ENCODE results near the gene KRT20. TPM values are rescaled to one million over a fixed set of nuclear protein-coding genes. Genes with fewer than 3 reads are reported as not detected.

Gene KRT20
- total RNA-seq, 1 experiment from 2014 or later = not detected

DNA sequence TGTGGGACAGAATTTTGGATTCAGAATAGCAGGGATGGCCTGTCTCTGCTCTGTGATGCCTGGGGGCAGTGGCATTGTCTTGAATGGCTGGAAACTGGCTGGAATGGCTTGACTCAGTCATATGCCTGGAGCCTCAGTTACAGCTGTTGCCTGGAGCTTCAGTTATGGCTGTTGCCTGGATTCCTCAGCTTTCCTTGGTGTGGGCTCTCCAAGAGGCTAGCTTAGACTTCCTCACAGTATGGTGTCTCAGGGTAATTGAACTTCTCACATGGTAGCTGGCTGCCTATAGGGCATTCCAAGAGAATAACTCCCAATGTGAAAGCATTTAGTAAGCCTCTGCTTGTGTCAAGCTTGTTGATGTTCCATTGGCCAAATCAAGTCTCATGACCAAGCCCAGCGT lies 31.3 kb upstream of the KRT20 start:
- no peak overlapping the region for H2BK5ac ChIP-seq (ENCODE audit: insufficient read length, low read length)
- H3K4me2 ChIP-seq (ENCODE audit: insufficient read depth, insufficient read length, low read length) = no peak overlapping the region
- no peak overlapping the region for H3K18ac ChIP-seq (ENCODE audit: insufficient read length, low read depth, low read length)
- no peak for DNase-seq
- H2AFZ ChIP-seq (ENCODE audit: low read length) = no peak overlapping the region
- H3K27me3 ChIP-seq (ENCODE audit: insufficient read depth, low read length) = no peaks in the 10 kb centered on the region
- H3K9ac ChIP-seq (ENCODE audit: extremely low read depth, insufficient read length, low read length) = no peak overlapping the region
- H2BK120ac ChIP-seq (ENCODE audit: low read depth, low read length, poor library complexity, severe bottlenecking) = no peak overlapping the region
- Mint-ChIP-seq H3K9me3 (no peaks in the 10 kb centered on the region), H3K4me3 (no peak overlapping the region), H3K4me1 (no peaks in the 10 kb centered on the region), H3K27me3 (ENCODE audit: low read depth) (no peaks in the 10 kb centered on the region), H3K36me3 (ENCODE audit: insufficient read depth in 1 of 3, low read depth in 3 of 3) (no peaks in the 10 kb centered on the region), H3K27ac (no peak overlapping the region)
- no peak overlapping the region for H4K8ac ChIP-seq (replicated peaks; ENCODE audit: insufficient read length, low read depth, low read length)
- H3T11ph ChIP-seq (ENCODE audit: low read length) = no peak overlapping the region
- no peaks in the 10 kb centered on the region for H3K79me1 ChIP-seq (ENCODE audit: insufficient read depth, low read depth, low read length, poor library complexity, severe bottlenecking)
- H3K9me3 ChIP-seq (ENCODE audit: control insufficient read depth, low read depth, low read length) = no peaks in the 10 kb centered on the region
- no peaks in the 10 kb centered on the region for H3K79me2 ChIP-seq (ENCODE audit: insufficient read depth, low read length)
- H3K27ac ChIP-seq (ENCODE audit: insufficient read length, low read depth, low read length) = no peak overlapping the region
- H2BK12ac ChIP-seq (ENCODE audit: insufficient read length, low read depth, low read length) = no peak overlapping the region
- H3K4ac ChIP-seq (ENCODE audit: low read depth, low read length) = no peak overlapping the region
- WGBS (ENCODE audit: extremely low coverage, insufficient read length, low lambda C conversion rate) = no CpG with 5 or more reads among the region's 1 CpG
- no peaks in the 10 kb centered on the region for H4K20me1 ChIP-seq (ENCODE audit: control insufficient read depth, insufficient read depth, insufficient read length)
- no peak overlapping the region for H4K91ac ChIP-seq (ENCODE audit: insufficient read length, low read depth, low read length)
- H4K5ac ChIP-seq (ENCODE audit: insufficient read length, low read depth, low read length) = no peak overlapping the region
- no peak overlapping the region for H2BK15ac ChIP-seq (ENCODE audit: low read depth, low read length)
- no peak overlapping the region for H3K14ac ChIP-seq (ENCODE audit: insufficient read depth, low read length)
- peak overlapping the region; percentile 31 for H3K23ac ChIP-seq (ENCODE audit: insufficient read length, low read depth, low read length)
- no peaks in the 10 kb centered on the region for H3K4me1 ChIP-seq (ENCODE audit: insufficient read depth, low read length)
- no peak overlapping the region for H3K56ac ChIP-seq (ENCODE audit: insufficient read length, low read depth, low read length)
- H2AK5ac ChIP-seq (ENCODE audit: insufficient read length, low read length) = no peak overlapping the region
- no peak overlapping the region for H2BK20ac ChIP-seq (ENCODE audit: low read depth, low read length, poor library complexity, severe bottlenecking)
- TF ChIP-seq, protein P1, sequence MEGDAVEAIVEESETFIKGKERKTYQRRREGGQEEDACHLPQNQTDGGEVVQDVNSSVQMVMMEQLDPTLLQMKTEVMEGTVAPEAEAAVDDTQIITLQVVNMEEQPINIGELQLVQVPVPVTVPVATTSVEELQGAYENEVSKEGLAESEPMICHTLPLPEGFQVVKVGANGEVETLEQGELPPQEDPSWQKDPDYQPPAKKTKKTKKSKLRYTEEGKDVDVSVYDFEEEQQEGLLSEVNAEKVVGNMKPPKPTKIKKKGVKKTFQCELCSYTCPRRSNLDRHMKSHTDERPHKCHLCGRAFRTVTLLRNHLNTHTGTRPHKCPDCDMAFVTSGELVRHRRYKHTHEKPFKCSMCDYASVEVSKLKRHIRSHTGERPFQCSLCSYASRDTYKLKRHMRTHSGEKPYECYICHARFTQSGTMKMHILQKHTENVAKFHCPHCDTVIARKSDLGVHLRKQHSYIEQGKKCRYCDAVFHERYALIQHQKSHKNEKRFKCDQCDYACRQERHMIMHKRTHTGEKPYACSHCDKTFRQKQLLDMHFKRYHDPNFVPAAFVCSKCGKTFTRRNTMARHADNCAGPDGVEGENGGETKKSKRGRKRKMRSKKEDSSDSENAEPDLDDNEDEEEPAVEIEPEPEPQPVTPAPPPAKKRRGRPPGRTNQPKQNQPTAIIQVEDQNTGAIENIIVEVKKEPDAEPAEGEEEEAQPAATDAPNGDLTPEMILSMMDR (conservative IDR thresholded peaks at IDR 0.05) = no peak
- no peaks in the 10 kb centered on the region for H3K23me2 ChIP-seq (ENCODE audit: insufficient read length, low read depth, low read length, poor library complexity, severe bottlenecking)

All from H9 (cell line).